GM18951 (cell line): ENCODE data around the gene TRAF1.
A peak's percentile ranks its signal among the peaks of the same experiment; 100 is the strongest.

ENCODE experiments used
- POLR2A ChIP-seq: IDR thresholded peaks from 4 replicates; pipeline ENCODE4 v1.6.1; 2011; ENCODE audit warnings: mild to moderate bottlenecking; ENCODE audit not compliant: insufficient read length, insufficient read depth; ENCODE audit errors: extremely low read depth
- in situ Hi-C: fragments of 300-500 bp; cut with MboI; formaldehyde crosslinking; loops from one replicate; pipeline ENCODE4 v1.12.0; 2022; ENCODE audit warnings: low sequenced_read_pairs, mixed read lengths, inconsistent platforms; ENCODE audit not compliant: unreplicated experiment

Gene TRAF1

DNA sequence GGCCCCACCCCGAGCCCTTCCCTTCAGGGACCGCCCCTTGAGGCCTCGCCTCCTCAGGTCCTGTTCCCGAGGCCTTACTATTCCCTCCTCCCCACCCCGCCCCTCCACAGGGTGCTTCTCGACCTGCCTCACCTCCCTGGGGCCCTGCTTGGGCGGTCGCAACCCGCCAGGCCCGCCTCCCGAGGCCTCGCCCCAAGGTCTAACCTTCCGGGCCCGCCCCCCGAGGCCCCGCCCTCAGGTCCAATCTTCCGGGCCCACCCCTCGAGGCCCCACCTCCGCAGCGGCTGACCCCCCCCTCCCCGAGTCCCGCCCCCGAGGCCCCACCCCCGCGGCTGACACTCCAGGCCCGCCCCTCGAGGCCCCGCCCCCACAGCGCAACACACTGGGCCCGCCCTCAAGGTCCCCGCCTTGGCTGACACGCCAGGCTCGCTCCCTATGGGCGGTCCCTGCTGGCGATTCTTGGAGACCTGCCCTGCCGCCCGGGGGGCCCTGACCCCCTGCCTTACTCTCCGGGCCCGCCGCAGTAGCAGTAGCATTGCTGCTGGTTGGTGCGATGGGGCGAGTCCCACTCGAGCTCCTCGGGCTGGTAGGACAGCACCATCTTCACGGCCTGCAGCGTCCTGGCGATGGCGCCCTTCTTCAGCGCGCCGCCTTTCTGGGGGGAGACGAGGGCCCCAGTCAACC, 57.8 kb downstream of the TRAF1 start:
- peak; percentile 50 for TF ChIP-seq POLR2A
- in situ Hi-C loops, result no loop called here

DNA sequence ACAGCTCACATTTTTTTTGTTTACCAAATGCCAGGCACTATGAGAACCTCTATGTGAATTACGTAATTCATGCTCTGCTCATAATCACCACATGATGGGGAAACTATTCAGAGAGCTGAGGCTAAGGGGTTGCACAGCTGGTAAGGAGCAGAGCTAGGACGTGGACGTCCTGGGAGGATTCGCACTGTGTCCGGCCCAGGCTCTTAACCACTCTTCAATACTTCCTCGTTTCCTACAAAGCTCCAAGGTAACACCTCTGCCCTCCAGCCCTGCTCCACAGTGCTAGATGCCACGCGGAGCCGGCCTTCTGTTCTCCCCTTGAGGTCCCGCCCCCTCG, 58.3 kb downstream of the TRAF1 start:
- TF ChIP-seq POLR2A, result no peak
- in situ Hi-C loops, result no loop called here

DNA sequence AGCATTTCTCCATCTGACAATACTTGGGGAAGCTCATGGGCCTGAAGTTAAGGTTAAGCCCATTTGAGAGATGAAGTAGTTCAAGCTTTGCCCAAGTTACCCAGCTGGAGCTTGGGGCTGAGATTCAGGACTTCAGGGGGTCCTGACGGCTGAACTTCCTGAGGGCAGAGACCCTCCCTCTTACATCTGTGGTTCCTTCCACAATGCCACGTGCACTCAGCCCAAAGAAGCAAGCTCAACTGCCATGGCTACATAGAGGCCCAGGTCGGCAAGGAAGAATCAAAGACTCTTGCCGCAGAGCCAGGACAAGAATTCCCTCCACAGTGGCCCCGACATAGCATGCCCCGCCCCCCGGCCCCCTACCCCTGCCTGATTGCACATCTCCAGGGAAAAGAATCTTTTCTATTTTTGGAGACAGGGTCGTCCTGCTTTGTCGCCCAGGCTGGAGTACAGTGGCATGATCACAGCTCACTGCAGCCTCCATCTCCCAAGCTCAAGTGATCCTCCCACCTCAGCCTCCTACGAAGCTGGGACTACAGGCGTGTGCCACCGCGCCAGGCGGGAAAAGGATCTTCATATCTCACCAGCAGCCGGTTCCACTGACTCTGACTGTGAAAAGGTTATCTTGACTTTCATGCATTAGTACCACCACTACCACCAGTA, 58.8 kb downstream of the TRAF1 start:
- in situ Hi-C loops, result no loop called here

DNA sequence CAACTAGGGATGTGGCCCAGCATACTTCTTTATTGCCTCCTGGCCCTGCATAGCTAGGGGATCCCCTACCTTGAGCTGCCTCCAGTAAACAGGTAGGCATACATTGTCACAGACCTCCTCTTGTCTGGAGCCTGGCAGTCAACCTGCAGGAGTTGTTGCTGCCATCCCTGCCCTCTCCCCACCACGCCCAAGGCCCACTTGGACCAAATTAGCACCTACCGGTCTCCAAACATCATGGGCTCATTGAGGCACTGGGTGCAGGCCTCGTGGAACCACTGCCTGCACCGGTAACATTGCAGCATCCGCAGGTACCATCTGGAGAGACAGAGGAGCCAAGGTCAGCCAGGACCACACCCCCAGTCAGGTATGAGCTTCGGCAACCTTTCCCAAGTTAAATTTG, 59.9 kb downstream of the TRAF1 start:
- no peak for TF ChIP-seq POLR2A
- in situ Hi-C loops, result no loop called here

More for the DNA sequence above, 58.8 kb downstream of the TRAF1 start:
- TF ChIP-seq POLR2A, result no peak

DNA sequence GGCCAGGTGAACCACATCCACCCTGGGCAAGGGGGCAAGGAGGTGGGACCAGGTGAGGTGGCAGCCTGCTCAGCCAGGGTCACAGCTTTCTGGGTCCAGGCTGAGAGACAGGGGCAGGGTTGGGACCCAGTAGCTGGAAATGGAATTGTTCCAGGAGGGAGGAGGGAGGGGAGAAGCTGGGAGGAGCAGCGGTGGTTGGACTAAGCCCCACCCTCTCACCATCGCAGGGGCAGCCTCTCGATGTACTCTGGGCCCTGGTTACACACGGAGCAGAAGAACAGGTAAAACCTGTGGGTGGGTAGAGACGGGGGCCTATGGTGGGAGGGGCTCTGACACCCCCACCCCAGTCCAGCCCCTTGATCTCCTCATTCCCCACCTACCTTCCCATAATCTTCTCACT, 60.8 kb downstream of the TRAF1 start:
- TF ChIP-seq POLR2A, result no peak
- in situ Hi-C loops, result no loop called here

DNA sequence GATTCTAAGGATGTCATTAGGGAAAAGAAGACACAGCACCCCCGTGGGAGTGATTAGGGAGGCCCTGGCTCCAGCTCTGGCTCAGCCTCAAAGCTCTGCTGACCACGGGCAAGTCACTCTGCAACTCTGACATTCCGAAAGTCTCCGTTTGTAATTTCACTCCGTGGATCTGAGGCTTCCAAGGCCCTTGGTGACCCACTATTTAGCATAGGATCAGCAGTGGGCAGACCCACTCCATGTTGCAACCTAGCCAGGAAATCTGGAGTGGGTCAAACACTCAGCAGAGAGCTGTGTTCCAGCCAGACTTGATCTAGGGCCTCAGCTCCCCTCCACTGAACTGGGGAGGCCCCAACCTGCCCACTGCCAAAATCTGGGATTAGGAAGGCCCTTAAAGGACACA, 61.4 kb downstream of the TRAF1 start:
- no peak for TF ChIP-seq POLR2A
- in situ Hi-C loops, result no loop called here

DNA sequence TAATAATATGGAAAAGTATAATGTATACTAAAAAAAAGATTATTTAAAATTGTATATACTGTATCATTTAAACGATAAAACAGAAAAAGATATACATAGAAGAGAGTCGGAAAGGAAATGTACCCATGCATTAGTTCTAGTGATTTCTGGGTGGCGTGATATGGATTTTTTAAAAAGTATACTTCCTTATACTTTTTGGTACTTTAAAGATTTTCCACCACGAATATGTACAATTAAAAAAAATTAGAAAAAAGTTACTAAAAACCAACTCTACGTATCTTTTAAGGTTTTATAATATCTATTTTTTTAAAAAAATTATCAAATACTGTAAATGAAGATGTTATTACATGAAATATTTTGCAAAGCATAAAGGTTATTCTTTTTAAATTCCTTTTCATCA, 61.9 kb downstream of the TRAF1 start:
- TF ChIP-seq POLR2A, result no peak
- in situ Hi-C loops, result no loop called here

DNA sequence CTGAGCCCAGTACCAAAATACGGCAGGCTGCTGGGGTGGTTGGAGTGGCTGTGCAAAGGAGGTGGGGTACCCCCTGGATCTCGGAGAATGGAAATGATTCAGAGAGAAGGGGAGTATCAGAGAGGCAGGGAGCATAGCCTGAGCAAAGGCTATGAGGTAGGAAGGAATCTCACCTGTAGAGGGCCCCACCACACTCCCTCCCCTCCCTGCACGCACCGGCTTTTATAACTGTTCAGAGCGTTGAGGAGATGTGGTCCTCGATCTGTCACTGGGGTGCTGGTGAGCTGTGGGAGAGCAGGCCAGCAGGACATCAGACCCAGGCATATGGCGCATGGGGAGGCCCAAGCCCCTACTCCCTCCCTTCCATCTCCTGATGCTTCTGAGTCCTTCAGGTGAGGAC, 62.8 kb downstream of the TRAF1 start:
- no peak for TF ChIP-seq POLR2A
- in situ Hi-C loops, result no loop called here

DNA sequence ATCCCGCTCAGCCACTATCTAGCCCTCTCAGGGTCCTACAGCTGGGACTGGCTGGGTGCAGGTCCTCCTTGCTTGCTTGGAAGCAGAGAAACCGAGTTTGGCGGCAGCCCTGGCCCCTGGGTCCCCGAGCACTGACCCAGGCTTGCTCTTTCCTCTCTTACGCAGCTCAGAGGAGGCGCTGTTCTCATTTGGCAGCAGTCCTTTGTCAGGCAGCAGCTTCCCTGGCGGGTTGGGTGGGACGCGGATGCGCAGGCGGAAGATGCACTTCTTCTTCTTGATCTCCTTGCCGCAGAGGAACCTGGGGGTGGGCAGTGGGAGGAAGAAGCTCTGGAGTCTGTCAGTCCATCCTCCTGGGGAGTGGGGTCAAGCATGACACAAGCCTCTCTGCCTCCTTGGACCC, 64.1 kb downstream of the TRAF1 start:
- no peak for TF ChIP-seq POLR2A
- in situ Hi-C loops, result no loop called here

DNA sequence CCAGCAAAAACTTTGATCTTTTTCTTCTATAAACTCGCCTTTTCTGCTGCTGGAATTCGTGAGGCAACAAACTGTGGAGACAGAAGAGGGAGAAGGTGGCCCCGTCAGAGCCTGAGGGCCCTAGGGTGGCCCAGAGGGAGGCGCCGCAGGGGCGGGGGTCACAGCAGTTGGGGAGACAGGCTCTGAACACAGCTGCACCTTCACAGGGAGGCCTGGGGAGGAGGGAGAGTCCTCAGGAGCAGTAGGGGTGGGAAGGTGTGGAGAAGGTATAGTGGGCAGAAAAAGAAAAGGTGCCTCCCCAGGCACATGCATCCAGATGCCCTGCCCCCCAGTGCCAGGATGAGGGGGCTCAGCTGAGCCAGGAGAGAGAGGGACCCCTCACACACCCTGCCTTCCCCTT, 64.7 kb downstream of the TRAF1 start:
- TF ChIP-seq POLR2A, result no peak
- in situ Hi-C loops, result no loop called here

DNA sequence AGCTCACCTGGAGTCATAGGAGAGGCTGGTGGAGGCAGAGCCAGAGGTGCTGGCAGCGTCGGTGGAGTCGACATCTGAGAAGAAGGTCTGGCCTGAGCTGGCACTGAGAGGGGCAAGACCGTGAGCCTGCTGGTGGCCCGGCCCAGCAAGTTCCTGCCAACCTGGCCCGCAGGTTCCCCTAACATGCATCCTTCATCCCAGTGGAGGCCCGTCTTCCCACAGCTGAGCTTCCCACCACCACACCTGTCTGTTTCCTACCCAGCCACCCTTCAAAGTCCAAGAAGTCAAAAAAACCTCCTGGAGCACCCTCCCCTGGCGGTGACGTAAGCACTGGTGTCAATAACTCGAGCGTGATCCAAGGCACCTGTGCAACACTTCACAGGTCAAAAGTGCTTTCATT, 66.5 kb downstream of the TRAF1 start:
- in situ Hi-C loops, result no loop called here
- no peak for TF ChIP-seq POLR2A

DNA sequence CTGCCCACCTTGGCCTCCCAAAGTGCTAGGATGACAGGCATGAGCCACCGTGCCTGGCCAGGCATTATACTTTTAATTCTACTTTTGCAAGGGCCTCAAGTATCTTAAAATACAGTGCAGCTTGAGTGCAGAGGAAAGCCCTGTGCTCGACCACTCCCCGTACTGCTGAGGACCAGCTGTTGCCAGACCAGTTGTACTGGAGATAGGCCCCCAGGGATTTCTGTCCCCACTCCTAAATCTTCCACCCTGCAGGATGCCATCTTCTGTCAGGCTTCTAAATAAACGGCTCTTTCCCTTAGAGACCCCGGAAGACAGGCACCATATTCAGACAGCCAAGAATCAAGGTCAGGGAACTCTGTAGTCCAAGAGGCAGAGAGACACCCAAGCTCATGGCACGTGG, 67.2 kb downstream of the TRAF1 start:
- TF ChIP-seq POLR2A, result no peak
- in situ Hi-C loops, result no loop called here

DNA sequence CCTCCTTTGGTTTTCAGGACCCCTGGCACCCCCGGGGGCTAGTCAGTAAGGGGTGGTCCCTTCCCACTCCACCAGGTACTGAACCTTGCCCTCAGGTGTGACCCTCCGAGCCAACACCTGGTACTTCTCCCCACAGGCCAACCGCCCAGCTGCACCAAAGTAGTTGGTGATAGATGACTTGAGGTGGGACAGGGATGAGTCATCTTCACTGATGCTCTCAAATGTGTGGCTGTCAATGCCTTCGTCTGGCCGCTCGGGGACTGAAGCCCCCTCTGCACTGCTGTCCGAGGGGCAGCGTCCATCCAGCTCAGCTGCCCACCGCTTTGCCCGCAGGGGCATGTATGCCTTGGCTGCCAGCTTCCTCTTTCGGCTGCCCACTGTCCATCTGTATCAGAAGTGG, 68.7 kb downstream of the TRAF1 start:
- in situ Hi-C loops, result no loop called here
- TF ChIP-seq POLR2A, result no peak

DNA sequence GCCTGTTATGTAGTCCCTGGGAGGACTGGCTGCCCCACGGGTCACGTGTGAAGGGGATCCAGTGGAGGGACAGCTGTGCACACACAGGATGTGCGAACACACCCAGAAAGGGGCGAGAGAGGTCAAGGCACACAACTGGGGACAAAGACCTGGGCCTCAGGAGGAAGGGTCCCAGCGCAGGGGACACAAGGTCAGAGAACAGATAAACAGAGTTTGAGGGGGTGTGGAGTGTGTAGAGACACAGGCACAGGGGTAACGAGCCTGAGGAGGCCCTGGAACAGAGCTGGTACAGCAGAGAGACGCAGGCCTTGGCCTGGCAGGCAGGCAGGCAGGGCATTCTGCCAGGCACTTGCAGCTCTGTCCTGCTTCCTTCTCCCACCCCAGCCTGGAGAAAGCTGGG, 69.1 kb downstream of the TRAF1 start:
- in situ Hi-C loops, result no loop called here
- no peak for TF ChIP-seq POLR2A
